GM23338 (cell line): ENCODE measurements around the gene CMIP. TPM values are rescaled to one million over a fixed set of nuclear protein-coding genes. Genes with fewer than 3 reads are reported as not detected.

Source experiments
- ATAC-seq: fragments of 200-7000 bp; cut with Tn5 transposase; 3 replicates; pipeline ENCODE4 v1.9.1; 2020
- DNase-seq: peaks from one replicate; pipeline ENCODE4 v3.0.0-alpha.2; 2015; ENCODE audit warnings: low spot score
- H2AFZ ChIP-seq: fragments of 200-600 bp; sonication (generic); 2 replicates; pipeline ENCODE4 v1.8.0; 2016; ENCODE audit warnings: antibody characterized with exemption, mild to moderate bottlenecking, moderate library complexity
- H3F3A ChIP-seq: fragments of 200-600 bp; sonication (generic); replicated peaks from 2 replicates; pipeline ENCODE4 v1.8.0; 2017; ENCODE audit warnings: antibody characterized with exemption, mixed run types, low read depth
- H3K27ac ChIP-seq: fragments of 200-600 bp; sonication (generic); 2 replicates; pipeline ENCODE4 v1.6.1; 2016; ENCODE audit warnings: low read depth
- H3K27me3 ChIP-seq: fragments of 200-600 bp; sonication (generic); 2 replicates; pipeline ENCODE4 v1.8.0; 2016; ENCODE audit warnings: mild to moderate bottlenecking, mixed run types, moderate library complexity; ENCODE audit not compliant: insufficient read depth
- H3K36me3 ChIP-seq: fragments of 200-600 bp; sonication (generic); 2 replicates; pipeline ENCODE4 v1.8.0; 2016; ENCODE audit warnings: mild to moderate bottlenecking; ENCODE audit not compliant: insufficient read depth
- H3K4me1 ChIP-seq: fragments of 200-600 bp; sonication (generic); 2 replicates; pipeline ENCODE4 v1.8.0; 2016; ENCODE audit warnings: mild to moderate bottlenecking, moderate library complexity; ENCODE audit not compliant: insufficient read depth
- H3K4me2 ChIP-seq: fragments of 200-600 bp; sonication (generic); 2 replicates; pipeline ENCODE4 v1.7.1; 2017; ENCODE audit warnings: mixed run types
- H3K4me3 ChIP-seq: fragments of 200-600 bp; sonication (generic); 2 replicates; pipeline ENCODE4 v1.6.1; 2016; ENCODE audit warnings: mixed run types
- H3K79me2 ChIP-seq: fragments of 200-600 bp; sonication (generic); replicated peaks from 2 replicates; pipeline ENCODE4 v1.8.0; 2017; ENCODE audit warnings: mild to moderate bottlenecking; ENCODE audit not compliant: insufficient read depth
- H3K9me2 ChIP-seq: fragments of 200-600 bp; sonication (generic); 2 replicates; pipeline ENCODE4 v1.8.0; 2017; ENCODE audit not compliant: insufficient read depth
- H4K20me1 ChIP-seq: fragments of 200-600 bp; sonication (generic); replicated peaks from 2 replicates; pipeline ENCODE4 v1.8.0; 2017; ENCODE audit warnings: mild to moderate bottlenecking; ENCODE audit not compliant: insufficient read depth
- H3K27ac Mint-ChIP-seq: 2 replicates; pipeline ENCODE4 v1.8.0; 2020; ENCODE audit warnings: inconsistent platforms, mild to moderate bottlenecking, moderate library complexity, mixed read lengths
- H3K27me3 Mint-ChIP-seq: 3 replicates; pipeline ENCODE4 v1.8.0; 2022; ENCODE audit warnings: low read depth, mild to moderate bottlenecking, moderate library complexity, mixed read lengths, inconsistent platforms; ENCODE audit not compliant: insufficient read depth, poor library complexity
- H3K36me3 Mint-ChIP-seq: 3 replicates; pipeline ENCODE4 v1.8.0; 2021; ENCODE audit warnings: low read depth, mild to moderate bottlenecking, inconsistent platforms, moderate library complexity, mixed read lengths
- H3K4me1 Mint-ChIP-seq: 3 replicates; pipeline ENCODE4 v1.8.0; 2020; ENCODE audit warnings: mild to moderate bottlenecking, inconsistent platforms, mixed read lengths
- H3K4me3 Mint-ChIP-seq: 3 replicates; pipeline ENCODE4 v1.8.0; 2021; ENCODE audit warnings: moderate library complexity, mild to moderate bottlenecking, inconsistent platforms, mixed read lengths
- H3K9me3 Mint-ChIP-seq: 3 replicates; pipeline ENCODE4 v1.8.0; 2020; ENCODE audit warnings: moderate library complexity, mild to moderate bottlenecking, inconsistent platforms, mixed read lengths
- CREB1 ChIP-seq: fragments of 250-450 bp; sonication (Bioruptor Pico); IDR thresholded peaks from 2 replicates; pipeline ENCODE4 v1.5.0; 2020; ENCODE audit warnings: low read depth, mild to moderate bottlenecking, moderate library complexity
- EZH2 ChIP-seq: fragments of 200-600 bp; sonication (generic); IDR thresholded peaks from one replicate; pipeline ENCODE4 v1.8.0; 2017; ENCODE audit warnings: antibody characterized with exemption, mild to moderate bottlenecking, low read depth; ENCODE audit not compliant: unreplicated experiment
- EZH2phosphoT487 ChIP-seq: fragments of 200-600 bp; sonication (generic); IDR thresholded peaks from one replicate; pipeline ENCODE4 v1.8.1; 2018; ENCODE audit warnings: antibody characterized with exemption; ENCODE audit not compliant: unreplicated experiment
- JUNB ChIP-seq: IDR thresholded peaks from one replicate; pipeline ENCODE4 v1.6.1; 2016; ENCODE audit warnings: antibody characterized with exemption; ENCODE audit not compliant: unreplicated experiment
- NANOG ChIP-seq: IDR thresholded peaks from 2 replicates; pipeline ENCODE4 v1.6.1; 2016; ENCODE audit warnings: antibody characterized with exemption, borderline replicate concordance
- POLR2AphosphoS5 ChIP-seq: IDR thresholded peaks from 2 replicates; pipeline ENCODE4 v1.6.1; 2016; ENCODE audit warnings: antibody characterized with exemption, low read depth
- STAT1 ChIP-seq: IDR thresholded peaks from one replicate; pipeline ENCODE4 v1.6.1; 2016; ENCODE audit warnings: antibody characterized with exemption; ENCODE audit not compliant: unreplicated experiment
- ZNF114 ChIP-seq: fragments of 250-450 bp; sonication (Bioruptor Pico); IDR thresholded peaks from 2 replicates; pipeline ENCODE4 v1.5.0; 2020; ENCODE audit warnings: mild to moderate bottlenecking, moderate library complexity
- ZNF331 ChIP-seq: fragments of 250-450 bp; sonication (Bioruptor Pico); IDR thresholded peaks from 2 replicates; pipeline ENCODE4 v1.5.0; 2020; ENCODE audit warnings: low read depth, mild to moderate bottlenecking, moderate library complexity
- polyA plus RNA-seq: library from polyadenylated mRNA; unstranded; fragments of >200 nt; fragmentation: Nextera tagmentation; extraction: Ambion mirVana; gene quantifications from 2 replicates; pipeline ENCODE4 v1.2.1, GENCODE V29; 2016
- total RNA-seq: library from RNA; depleted of rRNA; stranded (reverse); fragments of >200 nt; shearing (Covaris generic); gene quantifications from 2 replicates; pipeline ENCODE4 v1.2.3, GENCODE V29; 2014
- TF ChIP-seq, protein P1 (sequence below): IDR thresholded peaks from 2 replicates; pipeline ENCODE4 v1.6.1; 2016; ENCODE audit warnings: antibody characterized with exemption
- TF ChIP-seq, protein P2 (sequence below), 2 experiments: fragments of 200-600 bp in 1 of 2; sonication (generic) in 1 of 2; conservative IDR thresholded peaks; 2 replicates each; pipeline versions ENCODE4 v1.5.1 to v1.6.1; 2016 to 2017; ENCODE audit warnings: antibody characterized with exemption in 2 of 2, low read depth in 2 of 2, mild to moderate bottlenecking in 2 of 2, moderate library complexity in 1 of 2
- TF ChIP-seq, protein P3 (sequence below): IDR thresholded peaks from one replicate; pipeline ENCODE4 v1.6.1; 2018; ENCODE audit warnings: antibody characterized with exemption; ENCODE audit not compliant: unreplicated experiment
- TF ChIP-seq, protein P4 (sequence below): fragments of 250-450 bp; sonication (Bioruptor Pico); IDR thresholded peaks from 2 replicates; pipeline ENCODE4 v1.5.0; 2020; ENCODE audit warnings: mild to moderate bottlenecking, moderate library complexity

Gene CMIP
- total and polyA plus RNA-seq, 2 experiments from 2014 or later, result 9.5 to 62.3 TPM

DNA sequence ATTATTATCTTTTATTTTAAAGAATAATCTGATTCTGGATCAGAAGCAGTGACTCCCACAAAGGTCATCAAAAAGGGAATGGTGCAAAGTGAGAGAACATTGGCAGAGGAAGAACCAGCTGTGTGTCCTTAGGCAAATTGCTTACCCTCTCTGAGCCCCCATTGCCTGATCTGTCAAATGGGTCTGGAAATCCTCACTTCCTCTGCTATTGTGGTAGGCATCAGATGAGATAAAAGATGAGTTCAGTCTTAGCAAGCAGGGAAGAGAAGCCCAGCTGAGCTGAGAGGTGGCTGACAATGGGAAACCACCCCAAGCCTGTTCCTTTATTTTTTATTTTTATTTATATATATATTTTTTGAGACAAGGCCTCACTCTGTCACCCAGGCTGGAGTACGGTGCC lies 310.2 kb downstream of the CMIP start:
- ATAC-seq (no peak), DNase-seq (no peak)
- no peaks in the 10 kb centered on the region for H3K27me3 ChIP-seq
- no peak overlapping the region for H3K4me3 ChIP-seq
- H2AFZ ChIP-seq, result no peak overlapping the region
- H3K4me1 ChIP-seq, result no peaks in the 10 kb centered on the region
- Mint-ChIP-seq H3K9me3 (no peaks in the 10 kb centered on the region), H3K27me3 (peaks cover 3% of the 10 kb centered on the region), H3K27ac (no peak overlapping the region), H3K4me1 (peaks cover 2% of the 10 kb centered on the region; the same call in 2 of the 3 replicates), H3K4me3 (no peak overlapping the region), H3K36me3 (no peaks in the 10 kb centered on the region)
- TF ChIP-seq CREB1, result no peak
- no peak for TF ChIP-seq NANOG
- no peak for TF ChIP-seq POLR2AphosphoS5
- TF ChIP-seq, protein P1, sequence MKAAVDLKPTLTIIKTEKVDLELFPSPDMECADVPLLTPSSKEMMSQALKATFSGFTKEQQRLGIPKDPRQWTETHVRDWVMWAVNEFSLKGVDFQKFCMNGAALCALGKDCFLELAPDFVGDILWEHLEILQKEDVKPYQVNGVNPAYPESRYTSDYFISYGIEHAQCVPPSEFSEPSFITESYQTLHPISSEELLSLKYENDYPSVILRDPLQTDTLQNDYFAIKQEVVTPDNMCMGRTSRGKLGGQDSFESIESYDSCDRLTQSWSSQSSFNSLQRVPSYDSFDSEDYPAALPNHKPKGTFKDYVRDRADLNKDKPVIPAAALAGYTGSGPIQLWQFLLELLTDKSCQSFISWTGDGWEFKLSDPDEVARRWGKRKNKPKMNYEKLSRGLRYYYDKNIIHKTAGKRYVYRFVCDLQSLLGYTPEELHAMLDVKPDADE, result no peak
- no peak for TF ChIP-seq EZH2phosphoT487
- no peak for TF ChIP-seq ZNF114 (CRISPR knock-in tag)
- no peak for TF ChIP-seq STAT1
- TF ChIP-seq EZH2, result no peak
- no peak for TF ChIP-seq JUNB
- TF ChIP-seq, protein P2, sequence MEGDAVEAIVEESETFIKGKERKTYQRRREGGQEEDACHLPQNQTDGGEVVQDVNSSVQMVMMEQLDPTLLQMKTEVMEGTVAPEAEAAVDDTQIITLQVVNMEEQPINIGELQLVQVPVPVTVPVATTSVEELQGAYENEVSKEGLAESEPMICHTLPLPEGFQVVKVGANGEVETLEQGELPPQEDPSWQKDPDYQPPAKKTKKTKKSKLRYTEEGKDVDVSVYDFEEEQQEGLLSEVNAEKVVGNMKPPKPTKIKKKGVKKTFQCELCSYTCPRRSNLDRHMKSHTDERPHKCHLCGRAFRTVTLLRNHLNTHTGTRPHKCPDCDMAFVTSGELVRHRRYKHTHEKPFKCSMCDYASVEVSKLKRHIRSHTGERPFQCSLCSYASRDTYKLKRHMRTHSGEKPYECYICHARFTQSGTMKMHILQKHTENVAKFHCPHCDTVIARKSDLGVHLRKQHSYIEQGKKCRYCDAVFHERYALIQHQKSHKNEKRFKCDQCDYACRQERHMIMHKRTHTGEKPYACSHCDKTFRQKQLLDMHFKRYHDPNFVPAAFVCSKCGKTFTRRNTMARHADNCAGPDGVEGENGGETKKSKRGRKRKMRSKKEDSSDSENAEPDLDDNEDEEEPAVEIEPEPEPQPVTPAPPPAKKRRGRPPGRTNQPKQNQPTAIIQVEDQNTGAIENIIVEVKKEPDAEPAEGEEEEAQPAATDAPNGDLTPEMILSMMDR (conservative IDR thresholded peaks at IDR 0.05; ENCODE audit: low read depth in 2 of 2), result no peak
- TF ChIP-seq ZNF331 (CRISPR knock-in tag), result no peak
- TF ChIP-seq, protein P3, sequence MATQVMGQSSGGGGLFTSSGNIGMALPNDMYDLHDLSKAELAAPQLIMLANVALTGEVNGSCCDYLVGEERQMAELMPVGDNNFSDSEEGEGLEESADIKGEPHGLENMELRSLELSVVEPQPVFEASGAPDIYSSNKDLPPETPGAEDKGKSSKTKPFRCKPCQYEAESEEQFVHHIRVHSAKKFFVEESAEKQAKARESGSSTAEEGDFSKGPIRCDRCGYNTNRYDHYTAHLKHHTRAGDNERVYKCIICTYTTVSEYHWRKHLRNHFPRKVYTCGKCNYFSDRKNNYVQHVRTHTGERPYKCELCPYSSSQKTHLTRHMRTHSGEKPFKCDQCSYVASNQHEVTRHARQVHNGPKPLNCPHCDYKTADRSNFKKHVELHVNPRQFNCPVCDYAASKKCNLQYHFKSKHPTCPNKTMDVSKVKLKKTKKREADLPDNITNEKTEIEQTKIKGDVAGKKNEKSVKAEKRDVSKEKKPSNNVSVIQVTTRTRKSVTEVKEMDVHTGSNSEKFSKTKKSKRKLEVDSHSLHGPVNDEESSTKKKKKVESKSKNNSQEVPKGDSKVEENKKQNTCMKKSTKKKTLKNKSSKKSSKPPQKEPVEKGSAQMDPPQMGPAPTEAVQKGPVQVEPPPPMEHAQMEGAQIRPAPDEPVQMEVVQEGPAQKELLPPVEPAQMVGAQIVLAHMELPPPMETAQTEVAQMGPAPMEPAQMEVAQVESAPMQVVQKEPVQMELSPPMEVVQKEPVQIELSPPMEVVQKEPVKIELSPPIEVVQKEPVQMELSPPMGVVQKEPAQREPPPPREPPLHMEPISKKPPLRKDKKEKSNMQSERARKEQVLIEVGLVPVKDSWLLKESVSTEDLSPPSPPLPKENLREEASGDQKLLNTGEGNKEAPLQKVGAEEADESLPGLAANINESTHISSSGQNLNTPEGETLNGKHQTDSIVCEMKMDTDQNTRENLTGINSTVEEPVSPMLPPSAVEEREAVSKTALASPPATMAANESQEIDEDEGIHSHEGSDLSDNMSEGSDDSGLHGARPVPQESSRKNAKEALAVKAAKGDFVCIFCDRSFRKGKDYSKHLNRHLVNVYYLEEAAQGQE, result no peak
- TF ChIP-seq, protein P4, sequence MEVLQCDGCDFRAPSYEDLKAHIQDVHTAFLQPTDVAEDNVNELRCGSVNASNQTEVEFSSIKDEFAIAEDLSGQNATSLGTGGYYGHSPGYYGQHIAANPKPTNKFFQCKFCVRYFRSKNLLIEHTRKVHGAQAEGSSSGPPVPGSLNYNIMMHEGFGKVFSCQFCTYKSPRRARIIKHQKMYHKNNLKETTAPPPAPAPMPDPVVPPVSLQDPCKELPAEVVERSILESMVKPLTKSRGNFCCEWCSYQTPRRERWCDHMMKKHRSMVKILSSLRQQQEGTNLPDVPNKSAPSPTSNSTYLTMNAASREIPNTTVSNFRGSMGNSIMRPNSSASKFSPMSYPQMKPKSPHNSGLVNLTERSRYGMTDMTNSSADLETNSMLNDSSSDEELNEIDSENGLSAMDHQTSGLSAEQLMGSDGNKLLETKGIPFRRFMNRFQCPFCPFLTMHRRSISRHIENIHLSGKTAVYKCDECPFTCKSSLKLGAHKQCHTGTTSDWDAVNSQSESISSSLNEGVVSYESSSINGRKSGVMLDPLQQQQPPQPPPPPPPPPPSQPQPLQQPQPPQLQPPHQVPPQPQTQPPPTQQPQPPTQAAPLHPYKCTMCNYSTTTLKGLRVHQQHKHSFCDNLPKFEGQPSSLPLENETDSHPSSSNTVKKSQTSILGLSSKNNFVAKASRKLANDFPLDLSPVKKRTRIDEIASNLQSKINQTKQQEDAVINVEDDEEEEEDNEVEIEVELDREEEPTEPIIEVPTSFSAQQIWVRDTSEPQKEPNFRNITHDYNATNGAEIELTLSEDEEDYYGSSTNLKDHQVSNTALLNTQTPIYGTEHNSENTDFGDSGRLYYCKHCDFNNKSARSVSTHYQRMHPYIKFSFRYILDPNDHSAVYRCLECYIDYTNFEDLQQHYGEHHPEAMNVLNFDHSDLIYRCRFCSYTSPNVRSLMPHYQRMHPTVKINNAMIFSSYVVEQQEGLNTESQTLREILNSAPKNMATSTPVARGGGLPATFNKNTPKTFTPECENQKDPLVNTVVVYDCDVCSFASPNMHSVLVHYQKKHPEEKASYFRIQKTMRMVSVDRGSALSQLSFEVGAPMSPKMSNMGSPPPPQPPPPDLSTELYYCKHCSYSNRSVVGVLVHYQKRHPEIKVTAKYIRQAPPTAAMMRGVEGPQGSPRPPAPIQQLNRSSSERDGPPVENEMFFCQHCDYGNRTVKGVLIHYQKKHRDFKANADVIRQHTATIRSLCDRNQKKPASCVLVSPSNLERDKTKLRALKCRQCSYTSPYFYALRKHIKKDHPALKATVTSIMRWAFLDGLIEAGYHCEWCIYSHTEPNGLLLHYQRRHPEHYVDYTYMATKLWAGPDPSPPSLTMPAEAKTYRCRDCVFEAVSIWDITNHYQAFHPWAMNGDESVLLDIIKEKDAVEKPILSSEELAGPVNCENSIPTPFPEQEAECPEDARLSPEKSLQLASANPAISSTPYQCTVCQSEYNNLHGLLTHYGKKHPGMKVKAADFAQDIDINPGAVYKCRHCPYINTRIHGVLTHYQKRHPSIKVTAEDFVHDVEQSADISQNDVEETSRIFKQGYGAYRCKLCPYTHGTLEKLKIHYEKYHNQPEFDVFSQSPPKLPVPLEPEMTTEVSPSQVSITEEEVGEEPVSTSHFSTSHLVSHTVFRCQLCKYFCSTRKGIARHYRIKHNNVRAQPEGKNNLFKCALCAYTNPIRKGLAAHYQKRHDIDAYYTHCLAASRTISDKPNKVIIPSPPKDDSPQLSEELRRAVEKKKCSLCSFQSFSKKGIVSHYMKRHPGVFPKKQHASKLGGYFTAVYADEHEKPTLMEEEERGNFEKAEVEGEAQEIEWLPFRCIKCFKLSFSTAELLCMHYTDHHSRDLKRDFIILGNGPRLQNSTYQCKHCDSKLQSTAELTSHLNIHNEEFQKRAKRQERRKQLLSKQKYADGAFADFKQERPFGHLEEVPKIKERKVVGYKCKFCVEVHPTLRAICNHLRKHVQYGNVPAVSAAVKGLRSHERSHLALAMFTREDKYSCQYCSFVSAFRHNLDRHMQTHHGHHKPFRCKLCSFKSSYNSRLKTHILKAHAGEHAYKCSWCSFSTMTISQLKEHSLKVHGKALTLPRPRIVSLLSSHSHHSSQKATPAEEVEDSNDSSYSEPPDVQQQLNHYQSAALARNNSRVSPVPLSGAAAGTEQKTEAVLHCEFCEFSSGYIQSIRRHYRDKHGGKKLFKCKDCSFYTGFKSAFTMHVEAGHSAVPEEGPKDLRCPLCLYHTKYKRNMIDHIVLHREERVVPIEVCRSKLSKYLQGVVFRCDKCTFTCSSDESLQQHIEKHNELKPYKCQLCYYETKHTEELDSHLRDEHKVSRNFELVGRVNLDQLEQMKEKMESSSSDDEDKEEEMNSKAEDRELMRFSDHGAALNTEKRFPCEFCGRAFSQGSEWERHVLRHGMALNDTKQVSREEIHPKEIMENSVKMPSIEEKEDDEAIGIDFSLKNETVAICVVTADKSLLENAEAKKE (CRISPR knock-in tag), result no peak
- no peaks in the 10 kb centered on the region for H3K9me2 ChIP-seq
- H3F3A ChIP-seq, result no peaks in the 10 kb centered on the region
- no peak overlapping the region for H3K27ac ChIP-seq
- no peak overlapping the region for H3K4me2 ChIP-seq
- H4K20me1 ChIP-seq, result no peaks in the 10 kb centered on the region; the same call in 1 of the 2 replicates
- H3K79me2 ChIP-seq, result no peaks in the 10 kb centered on the region
- no peaks in the 10 kb centered on the region for H3K36me3 ChIP-seq
